AG09309 (cell line): ENCODE data around the gene BICD1.

Experiments
- DNase-seq: peaks from one replicate; pipeline ENCODE4 v3.0.0-alpha.2; 2010; ENCODE audit warnings: low read depth
- H3K4me3 ChIP-seq: 2 replicates; pipeline ENCODE4 v1.5.1; 2011; ENCODE audit warnings: mild to moderate bottlenecking, low read depth, low read length, moderate library complexity; ENCODE audit not compliant: control insufficient read depth
- CTCF ChIP-seq: IDR thresholded peaks from 2 replicates; pipeline ENCODE4 v1.5.1; 2011; ENCODE audit warnings: mild to moderate bottlenecking, low read depth, low read length, inconsistent platforms; ENCODE audit not compliant: insufficient read depth, control insufficient read depth; ENCODE audit errors: missing control alignments

BICD1 gene

GRCh38 chr12:32155961-32156529 lies 49.4 kb downstream of the BICD1 start:
- TF ChIP-seq CTCF: no peak
- no peak for DNase-seq
- H3K4me3 ChIP-seq: no peak overlapping the region

- no peak overlapping the region for H3K4me3 ChIP-seq
Measured at GRCh38 chr12:32158525-32158924, 51.9 kb downstream of the BICD1 start.

GRCh38 chr12:32159381-32159780 lies 52.7 kb downstream of the BICD1 start:
- DNase-seq: no peak
- H3K4me3 ChIP-seq: no peak overlapping the region
- no peak for TF ChIP-seq CTCF

More at GRCh38 chr12:32158525-32158924, 51.9 kb downstream of the BICD1 start:
- DNase-seq: no peak
- TF ChIP-seq CTCF: no peak

- no peak overlapping the region for H3K4me3 ChIP-seq
- no peak for DNase-seq
- no peak for TF ChIP-seq CTCF
Measured at GRCh38 chr12:32159925-32160324, 53.3 kb downstream of the BICD1 start.

GRCh38 chr12:32161058-32161457 lies 54.4 kb downstream of the BICD1 start:
- H3K4me3 ChIP-seq: no peak overlapping the region
- TF ChIP-seq CTCF: no peak
- DNase-seq: no peak

GRCh38 chr12:32163596-32163995 lies 56.9 kb downstream of the BICD1 start:
- no peak for DNase-seq

More at GRCh38 chr12:32163596-32163995, 56.9 kb downstream of the BICD1 start:
- H3K4me3 ChIP-seq: no peak overlapping the region
- no peak for TF ChIP-seq CTCF
